Measurements from ENCODE around the gene UTF1.

DNA sequence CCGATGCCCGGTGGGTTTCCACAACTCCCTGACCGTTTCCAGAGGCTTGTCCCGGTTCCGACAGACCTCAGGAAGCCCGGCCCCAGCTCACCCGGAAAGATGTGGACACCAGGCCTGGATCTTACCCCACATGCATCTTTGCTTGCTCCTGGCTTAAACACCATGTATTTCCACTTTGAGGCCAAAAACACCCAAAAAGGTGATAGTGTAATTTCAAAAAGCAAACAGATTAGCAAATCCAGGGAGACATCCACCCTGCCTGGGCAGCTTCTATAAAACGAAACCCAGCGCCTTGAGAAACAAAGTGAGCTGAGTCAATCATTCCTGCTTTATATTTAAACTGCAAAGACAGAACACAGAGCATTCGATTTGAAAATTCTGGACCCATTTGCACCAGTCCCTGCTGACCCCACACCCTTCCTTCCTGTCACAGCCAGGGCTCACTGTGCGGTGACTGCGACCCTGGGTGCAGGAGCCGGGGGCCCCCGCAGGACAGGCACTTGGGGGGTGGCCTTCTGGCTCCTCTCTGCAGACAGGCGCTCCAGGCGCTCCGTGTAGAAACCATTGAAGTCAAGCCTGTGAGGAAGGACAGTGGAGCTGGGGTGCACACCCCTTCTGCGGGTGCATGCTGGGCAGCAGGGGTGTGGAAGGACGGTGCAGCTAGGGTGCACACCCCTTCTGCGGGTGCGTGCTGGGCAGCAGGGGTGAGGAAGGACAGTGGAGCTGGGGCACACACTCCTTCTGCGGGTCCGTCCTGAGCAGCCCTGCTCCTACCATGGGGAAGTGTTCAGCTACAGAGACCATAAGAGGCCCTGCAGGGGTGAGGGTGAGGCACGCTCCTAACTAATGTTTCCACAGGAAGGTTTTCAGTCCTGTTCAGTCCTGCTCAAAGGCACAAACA lies 49.6 kb downstream of the UTF1 start:
- no peak for TF ChIP-seq SRF (IDR thresholded peaks at IDR 0.05; ENCODE audit: low read depth, low read length)
- TF ChIP-seq, protein P1, sequence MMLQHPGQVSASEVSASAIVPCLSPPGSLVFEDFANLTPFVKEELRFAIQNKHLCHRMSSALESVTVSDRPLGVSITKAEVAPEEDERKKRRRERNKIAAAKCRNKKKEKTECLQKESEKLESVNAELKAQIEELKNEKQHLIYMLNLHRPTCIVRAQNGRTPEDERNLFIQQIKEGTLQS (IDR thresholded peaks at IDR 0.05; ENCODE audit: insufficient read depth, low read depth, low read length), result no peak
- no peak for TF ChIP-seq RAD21 (IDR thresholded peaks at IDR 0.05 in 1 of 2, conservative IDR thresholded peaks at IDR 0.05 in 1 of 2; ENCODE audit: low read depth in 2 of 2, low read length in 2 of 2)
- TF ChIP-seq EZH2 (IDR thresholded peaks at IDR 0.05; ENCODE audit: low read depth, low read length, severe bottlenecking), result no peak
- TF ChIP-seq GABPA (IDR thresholded peaks at IDR 0.05; ENCODE audit: borderline replicate concordance, insufficient read depth, low read length), result no peak
- TF ChIP-seq, protein P2, sequence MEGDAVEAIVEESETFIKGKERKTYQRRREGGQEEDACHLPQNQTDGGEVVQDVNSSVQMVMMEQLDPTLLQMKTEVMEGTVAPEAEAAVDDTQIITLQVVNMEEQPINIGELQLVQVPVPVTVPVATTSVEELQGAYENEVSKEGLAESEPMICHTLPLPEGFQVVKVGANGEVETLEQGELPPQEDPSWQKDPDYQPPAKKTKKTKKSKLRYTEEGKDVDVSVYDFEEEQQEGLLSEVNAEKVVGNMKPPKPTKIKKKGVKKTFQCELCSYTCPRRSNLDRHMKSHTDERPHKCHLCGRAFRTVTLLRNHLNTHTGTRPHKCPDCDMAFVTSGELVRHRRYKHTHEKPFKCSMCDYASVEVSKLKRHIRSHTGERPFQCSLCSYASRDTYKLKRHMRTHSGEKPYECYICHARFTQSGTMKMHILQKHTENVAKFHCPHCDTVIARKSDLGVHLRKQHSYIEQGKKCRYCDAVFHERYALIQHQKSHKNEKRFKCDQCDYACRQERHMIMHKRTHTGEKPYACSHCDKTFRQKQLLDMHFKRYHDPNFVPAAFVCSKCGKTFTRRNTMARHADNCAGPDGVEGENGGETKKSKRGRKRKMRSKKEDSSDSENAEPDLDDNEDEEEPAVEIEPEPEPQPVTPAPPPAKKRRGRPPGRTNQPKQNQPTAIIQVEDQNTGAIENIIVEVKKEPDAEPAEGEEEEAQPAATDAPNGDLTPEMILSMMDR (IDR thresholded peaks at IDR 0.05; ENCODE audit: control extremely low read depth in 1 of 3, insufficient read depth in 1 of 3, low read depth in 1 of 3, low read length in 3 of 3), result no peak
- TF ChIP-seq SIN3A (conservative IDR thresholded peaks at IDR 0.05 in 1 of 2, IDR thresholded peaks at IDR 0.05 in 1 of 2; ENCODE audit: low read depth in 1 of 2, low read length in 2 of 2), result no peak
